Stimulated activated CD4-positive, alpha-beta T cell treated with anti-CD3 and anti-CD28 coated beads, Interleukin-1b, Interleukin-23, amount 100 ng/mL, for 1 hour (primary cell): Measurements from ENCODE around the gene IL26.

Experiments
- DNase-seq, 2 donors: peaks; one replicate each; pipeline ENCODE4 v3.0.0-alpha.2; 2020; ENCODE audit warnings: low read depth in 2 of 2

The IL26 gene

GRCh38 chr12:68225576-68226476, at the start of gene IL26:
TSS of gene IL26 (minus strand) at chr12:68225810. CDS start at chr12:68225756, 54 bp downstream.
- DNase-seq: no peak

DNA sequence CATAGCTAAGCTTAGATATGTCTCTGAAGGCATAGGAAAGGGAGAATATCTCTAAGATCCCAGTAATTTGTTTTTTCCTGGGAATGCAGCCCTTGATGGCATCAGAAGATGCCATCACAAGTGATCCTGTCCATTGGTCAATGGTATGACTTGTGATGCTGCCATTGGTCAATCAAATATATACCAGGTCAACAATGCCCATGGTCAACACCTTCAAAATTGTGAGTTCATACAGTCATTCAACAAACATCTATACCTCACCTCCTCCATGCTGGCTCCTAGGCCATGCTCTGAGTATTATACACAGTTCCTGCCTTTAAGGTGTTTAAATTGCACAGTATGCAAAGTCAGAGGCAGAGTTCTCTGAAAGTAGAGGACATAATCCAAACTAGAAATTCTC, 47.1 kb upstream of the IL26 start:
- DNase-seq: no peak

DNA sequence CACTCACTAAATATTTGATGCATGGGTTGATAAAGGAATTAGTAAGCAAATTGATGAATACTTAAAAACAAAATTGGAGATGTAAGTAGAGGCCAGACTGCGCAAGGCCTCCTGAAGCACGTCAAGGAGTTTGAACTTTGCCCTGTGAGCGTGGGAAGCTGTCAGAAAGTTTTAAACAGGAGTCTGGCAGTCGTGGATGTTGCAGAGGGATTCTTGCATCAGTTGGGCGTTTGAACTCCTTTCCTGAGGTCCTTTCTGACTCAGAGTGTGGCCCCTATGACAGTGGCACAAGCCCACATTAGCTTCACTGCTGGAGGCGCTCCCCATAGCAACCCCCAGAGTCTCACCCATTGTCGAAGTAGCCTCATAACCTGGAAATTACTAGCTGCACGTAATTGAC, 45.7 kb upstream of the IL26 start:
- no peak for DNase-seq

- DNase-seq: no peak
Measured at GRCh38 chr12:68270358-68270757, 44.7 kb upstream of the IL26 start.

DNA sequence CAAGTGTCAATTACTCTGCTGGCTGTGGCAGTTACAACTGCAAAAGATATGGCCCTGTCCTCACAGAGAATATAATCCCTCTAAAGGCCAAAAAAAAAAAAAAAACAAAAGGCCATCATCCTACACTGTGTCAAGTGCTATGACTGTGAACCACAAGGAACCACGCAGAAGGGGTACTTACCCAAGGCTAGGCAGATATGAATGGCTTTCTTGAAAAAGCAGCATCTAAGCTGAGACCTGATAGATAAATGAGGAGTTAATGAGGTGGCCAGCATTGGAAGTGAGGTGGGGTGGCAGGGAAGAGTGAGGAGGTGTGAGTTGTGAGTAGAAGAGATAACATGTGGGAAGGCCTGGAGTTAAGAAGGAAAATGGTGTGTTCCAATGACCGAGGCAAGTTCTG, 44.2 kb upstream of the IL26 start:
- no peak for DNase-seq

DNA sequence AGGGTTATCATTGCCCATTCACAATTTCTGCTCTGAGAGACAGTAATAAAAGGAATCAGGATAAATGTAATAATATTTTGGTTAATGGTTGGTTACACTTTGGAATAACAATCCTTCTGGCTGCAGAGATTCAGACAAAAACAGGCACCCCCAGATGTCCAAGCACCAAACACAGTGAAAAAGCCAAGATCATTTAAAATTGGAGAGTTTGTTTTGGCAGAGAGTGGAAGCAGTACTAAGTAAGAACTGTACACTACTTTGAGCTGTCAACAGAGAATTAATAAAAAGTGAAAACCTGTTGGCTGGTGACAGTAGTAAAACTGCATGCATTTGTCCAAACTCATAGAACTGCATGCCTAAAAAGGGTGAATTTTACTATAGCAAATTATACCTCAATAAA, 43.4 kb upstream of the IL26 start:
- DNase-seq: no peak

GRCh38 chr12:68267892-68268396, 42.3 kb upstream of the IL26 start:
- DNase-seq: no peak

DNA sequence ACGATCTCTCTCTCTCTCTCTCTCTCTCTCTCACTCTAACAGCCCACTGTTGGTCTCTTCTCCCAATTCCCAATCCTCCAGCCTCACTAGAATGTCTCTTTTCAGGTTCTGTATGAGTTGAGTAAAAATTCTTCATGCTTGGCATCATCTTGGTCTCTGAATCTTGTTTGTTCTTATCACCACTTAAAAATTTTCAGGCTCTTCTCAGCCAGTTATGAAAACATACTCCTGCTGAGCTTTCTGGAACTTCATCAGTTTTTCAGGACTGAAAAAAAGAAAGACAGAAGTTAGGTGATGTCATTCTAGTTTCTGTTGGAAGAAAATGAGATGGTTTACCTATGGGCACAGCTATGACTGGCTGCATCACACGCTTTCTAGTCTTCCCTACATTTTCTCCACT, 39.2 kb upstream of the IL26 start:
- DNase-seq: no peak

GRCh38 chr12:68264158-68264855, 38.7 kb upstream of the IL26 start:
- no peak for DNase-seq

DNA sequence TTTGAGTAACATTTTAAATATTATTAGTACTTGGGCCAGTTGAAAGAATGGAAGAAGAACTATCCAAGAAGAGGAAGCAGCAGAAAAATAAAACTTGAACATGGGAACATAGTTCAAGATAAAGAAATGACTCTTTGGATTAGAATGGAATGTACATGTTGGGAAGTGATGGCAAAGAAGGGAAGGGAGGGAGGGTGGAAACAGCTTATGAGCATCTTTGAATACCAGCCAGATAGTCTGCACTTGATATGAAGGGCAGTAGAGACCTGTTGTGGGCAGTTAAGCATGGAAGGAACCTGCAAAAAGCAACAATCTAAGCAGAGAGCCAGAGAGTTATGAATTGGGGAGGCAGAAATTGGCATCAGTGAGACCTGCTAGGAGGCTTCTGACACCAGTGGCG, 37.8 kb upstream of the IL26 start:
- DNase-seq: no peak

GRCh38 chr12:68261896-68262295, 36.3 kb upstream of the IL26 start:
- no peak for DNase-seq

- no peak for DNase-seq
Measured at GRCh38 chr12:68260153-68260552, 34.5 kb upstream of the IL26 start.

DNA sequence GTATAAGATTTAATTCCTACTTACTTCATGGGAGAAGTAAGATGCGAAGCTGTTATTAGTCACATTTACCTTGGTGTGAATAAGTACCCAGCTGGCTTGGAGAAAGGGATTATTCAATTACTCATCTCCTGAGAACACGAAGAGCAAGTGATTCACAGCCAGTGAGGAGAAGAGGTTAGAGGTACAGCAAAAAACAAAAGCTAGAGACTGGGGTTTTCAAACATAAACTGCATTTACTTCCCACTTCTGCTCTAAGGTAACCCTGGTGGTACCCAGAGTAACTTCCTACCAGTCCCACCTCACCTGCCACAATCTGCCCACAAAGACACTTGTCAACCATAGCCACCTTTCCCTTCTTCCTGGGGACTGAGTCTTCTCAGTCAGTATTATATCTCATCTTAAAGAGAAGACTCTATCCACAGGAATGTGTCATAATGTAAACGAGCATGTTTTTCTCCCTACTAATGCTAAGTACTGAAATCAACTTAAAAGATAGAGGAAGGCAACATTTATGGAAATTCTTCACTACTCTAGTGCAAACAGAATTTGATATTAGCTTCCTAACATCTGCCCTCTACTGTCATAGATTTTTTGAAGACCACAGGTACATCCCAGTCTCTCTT, 33.8 kb upstream of the IL26 start:
- no peak for DNase-seq

DNA sequence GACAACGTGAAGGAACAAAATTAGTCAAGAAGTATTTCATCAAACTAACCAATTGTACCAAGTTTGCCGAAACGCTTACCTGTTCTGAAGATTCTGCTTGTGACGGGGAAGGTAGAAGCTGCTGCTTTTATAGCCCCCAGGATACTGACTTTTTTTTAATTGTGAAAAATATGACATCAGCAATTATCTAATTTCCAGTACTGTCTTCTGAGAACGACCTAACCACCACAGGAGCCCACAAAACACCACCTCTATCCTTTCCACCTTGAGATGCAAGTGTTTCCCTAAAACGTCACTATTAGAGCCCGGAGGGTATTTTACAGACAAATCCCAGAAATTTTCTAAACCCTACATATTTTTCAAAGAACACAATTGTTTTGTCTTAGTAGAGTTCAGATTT, 27.9 kb upstream of the IL26 start, which contains the start of gene IL22:
Gene IL22, minus strand, starts transcription at position 101 of the 400 bp plus-strand sequence. CDS start 156 bp downstream, outside the sequence.
- DNase-seq: no peak

DNA sequence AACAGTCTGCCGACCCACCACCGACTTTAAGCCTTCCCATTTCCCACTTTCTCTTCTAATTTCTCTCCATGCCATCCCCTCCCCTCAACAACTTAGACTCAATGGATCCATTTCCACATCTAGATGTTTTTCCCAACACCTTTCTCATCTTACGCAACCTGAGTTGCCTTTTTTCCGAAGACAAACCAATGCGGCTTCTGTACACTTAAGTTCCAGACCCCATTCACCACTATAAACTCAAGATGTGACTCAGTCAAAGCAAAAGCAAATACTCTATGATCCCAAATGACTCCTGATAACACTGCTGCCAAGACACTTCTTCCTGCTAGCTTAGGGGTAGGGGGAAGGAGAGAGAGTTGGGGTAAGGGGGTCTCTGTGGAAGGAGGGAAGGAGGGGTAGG, 26.5 kb upstream of the IL26 start:
- no peak for DNase-seq

- DNase-seq: no peak
Measured at GRCh38 chr12:68250454-68250853, 24.8 kb upstream of the IL26 start.

- no peak for DNase-seq
Measured at GRCh38 chr12:68247785-68248184, 22.2 kb upstream of the IL26 start.

DNA sequence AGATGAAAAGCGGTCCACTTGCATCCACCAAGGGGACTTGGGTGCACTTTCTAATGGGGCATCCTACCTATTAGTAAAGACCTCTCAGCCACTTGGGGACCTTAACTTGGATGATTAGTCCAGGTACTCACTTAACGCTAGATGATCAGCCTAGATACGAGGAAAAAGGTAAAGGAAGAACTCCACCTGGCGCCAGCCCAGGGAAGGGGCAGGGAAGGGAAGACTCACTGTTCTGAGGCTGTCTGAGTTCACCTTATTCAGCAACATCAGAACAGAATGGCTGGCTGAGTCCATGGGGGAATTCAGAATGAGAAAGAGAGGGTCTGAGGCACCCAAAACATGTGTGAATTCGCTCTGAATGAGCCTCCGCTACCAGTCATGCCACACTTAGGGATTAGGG, 20.7 kb upstream of the IL26 start:
- no peak for DNase-seq

- no peak for DNase-seq
Measured at GRCh38 chr12:68245180-68246021, 19.8 kb upstream of the IL26 start.

DNA sequence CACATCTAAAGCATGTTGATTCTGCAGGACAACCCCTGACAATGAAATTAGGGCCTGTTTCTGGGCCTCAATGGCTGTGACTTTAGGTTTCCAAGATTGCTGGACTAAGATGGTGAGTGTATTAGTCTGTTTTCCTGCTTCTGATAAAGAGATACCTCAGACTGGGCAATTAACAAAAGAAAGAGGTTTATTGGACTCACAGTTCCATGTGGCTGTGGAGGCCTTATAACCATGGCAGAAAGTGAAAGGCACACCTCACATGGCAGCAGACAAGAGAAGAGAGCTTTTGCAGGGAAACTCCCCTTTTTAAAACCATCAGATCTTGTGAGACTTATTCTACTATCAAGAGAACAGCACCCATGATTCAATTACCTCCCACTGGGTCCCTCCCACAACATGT, 17.2 kb upstream of the IL26 start:
- no peak for DNase-seq

DNA sequence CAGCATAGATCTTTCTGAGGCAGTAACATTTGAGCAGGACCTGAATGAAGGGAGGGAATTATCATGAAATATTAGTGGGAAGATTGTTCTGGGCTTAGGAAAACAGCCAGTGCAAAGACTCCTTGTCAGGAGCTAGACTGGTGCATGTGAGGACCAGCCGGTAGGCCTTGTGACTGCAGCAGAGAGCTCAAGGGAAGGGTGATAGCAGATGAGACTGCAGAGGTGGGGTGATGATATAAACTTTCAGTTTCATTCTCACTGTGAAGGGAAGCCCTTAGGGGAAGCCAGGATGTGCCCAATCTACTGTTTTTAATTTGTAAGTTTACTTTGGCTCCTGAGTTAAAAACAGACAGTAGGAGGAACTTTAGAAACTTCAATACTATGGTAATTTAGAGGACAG, 15.4 kb upstream of the IL26 start:
- DNase-seq: no peak

- DNase-seq: no peak
Measured at GRCh38 chr12:68240079-68240478, 14.5 kb upstream of the IL26 start.
